ENCODE results near the gene PMP22.

DNA sequence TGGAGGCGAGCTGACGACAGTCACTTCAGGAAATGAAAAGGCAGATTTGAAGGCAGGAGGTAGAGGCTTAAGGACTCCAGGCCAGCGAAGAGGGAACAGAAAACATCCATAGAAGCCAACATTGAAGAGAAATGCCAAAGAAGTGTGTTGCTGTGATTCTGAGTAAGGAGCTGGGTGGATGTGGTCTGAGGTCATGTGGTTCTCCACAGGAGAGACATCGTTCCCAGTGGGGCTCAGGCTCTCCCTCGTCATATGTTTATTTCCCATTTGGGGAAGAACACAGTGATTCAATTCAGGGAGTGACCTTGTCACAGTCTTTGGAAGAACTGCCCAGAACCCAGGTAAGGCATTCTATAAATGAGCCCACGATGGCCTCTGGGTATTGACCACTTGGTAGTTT, 6.6 kb upstream of the PMP22 start:
- TF ChIP-seq, protein P1, sequence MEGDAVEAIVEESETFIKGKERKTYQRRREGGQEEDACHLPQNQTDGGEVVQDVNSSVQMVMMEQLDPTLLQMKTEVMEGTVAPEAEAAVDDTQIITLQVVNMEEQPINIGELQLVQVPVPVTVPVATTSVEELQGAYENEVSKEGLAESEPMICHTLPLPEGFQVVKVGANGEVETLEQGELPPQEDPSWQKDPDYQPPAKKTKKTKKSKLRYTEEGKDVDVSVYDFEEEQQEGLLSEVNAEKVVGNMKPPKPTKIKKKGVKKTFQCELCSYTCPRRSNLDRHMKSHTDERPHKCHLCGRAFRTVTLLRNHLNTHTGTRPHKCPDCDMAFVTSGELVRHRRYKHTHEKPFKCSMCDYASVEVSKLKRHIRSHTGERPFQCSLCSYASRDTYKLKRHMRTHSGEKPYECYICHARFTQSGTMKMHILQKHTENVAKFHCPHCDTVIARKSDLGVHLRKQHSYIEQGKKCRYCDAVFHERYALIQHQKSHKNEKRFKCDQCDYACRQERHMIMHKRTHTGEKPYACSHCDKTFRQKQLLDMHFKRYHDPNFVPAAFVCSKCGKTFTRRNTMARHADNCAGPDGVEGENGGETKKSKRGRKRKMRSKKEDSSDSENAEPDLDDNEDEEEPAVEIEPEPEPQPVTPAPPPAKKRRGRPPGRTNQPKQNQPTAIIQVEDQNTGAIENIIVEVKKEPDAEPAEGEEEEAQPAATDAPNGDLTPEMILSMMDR (conservative IDR thresholded peaks at IDR 0.05), result no peak
- no peak for TF ChIP-seq ZFX (IDR thresholded peaks at IDR 0.05)
